HG03565 (cell line): ENCODE data around the gene ARHGAP12.
"Not testable (repeated sequence)": the region's sequence is repeated elsewhere in the genome, so short reads cannot be mapped to it uniquely, and the experiment has no call there.

Experiments used
- ATAC-seq: cut with Tn5 transposase; IDR thresholded peaks from one replicate; pipeline ENCODE4 v1.9.1; 2021; ENCODE audit warnings: mild to moderate bottlenecking, moderate library complexity; ENCODE audit not compliant: unreplicated experiment

ARHGAP12 gene

GRCh38 chr10:31773749-31774298 is 154.8 kb downstream of the ARHGAP12 start:
- no peak for ATAC-seq

- ATAC-seq = no peak
Observed at GRCh38 chr10:31771331-31771831, 157.2 kb downstream of the ARHGAP12 start.

- peak; percentile 68 for ATAC-seq
Observed at GRCh38 chr10:31770307-31770902, 158.2 kb downstream of the ARHGAP12 start.

GRCh38 chr10:31769564-31769963 is 159.1 kb downstream of the ARHGAP12 start:
- ATAC-seq = no peak

- not testable (repeated sequence) for ATAC-seq
Observed at GRCh38 chr10:31768935-31769334, 159.7 kb downstream of the ARHGAP12 start.

DNA sequence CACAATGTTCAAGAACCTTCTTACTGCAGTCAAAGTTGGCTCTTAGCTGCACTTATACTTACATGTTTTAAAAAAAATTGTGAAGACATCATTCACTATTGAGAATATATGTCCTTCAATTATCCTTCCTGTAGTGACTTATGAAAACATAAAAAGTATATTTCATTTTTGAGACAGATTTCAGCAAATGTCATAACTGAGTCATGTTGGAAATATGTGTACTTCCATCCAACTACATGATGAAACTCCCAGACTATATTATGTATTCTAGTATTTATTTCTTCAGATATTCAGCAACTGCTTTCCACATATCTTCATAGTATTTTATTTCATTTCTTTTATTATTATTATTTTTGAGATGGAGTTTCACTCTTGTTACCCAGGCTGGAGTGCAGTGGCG is 160.2 kb downstream of the ARHGAP12 start:
- ATAC-seq = no peak

DNA sequence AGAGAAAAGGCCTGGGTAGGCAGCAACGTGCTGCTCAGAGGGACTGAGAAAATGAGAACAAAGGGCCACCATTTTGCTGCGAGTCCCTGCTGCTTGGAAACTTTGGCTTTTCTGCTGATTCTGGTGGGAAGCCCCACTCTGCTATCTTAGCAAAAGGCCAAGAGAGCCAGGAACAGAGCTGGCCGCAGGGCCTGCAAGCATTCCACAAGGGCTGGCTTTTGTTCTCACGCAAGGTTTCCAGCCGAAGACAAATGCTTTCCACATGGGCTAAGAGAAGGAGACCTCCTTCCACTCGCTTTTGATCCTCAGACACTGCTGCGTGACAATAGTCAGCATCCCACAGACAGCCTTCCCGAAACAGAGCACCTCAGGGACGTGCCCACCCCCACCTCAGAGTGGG is 163.1 kb downstream of the ARHGAP12 start:
- no peak for ATAC-seq

- no peak for ATAC-seq
Observed at GRCh38 chr10:31762316-31762715, 166.3 kb downstream of the ARHGAP12 start.

- no peak for ATAC-seq
Observed at GRCh38 chr10:31761156-31761555, 167.5 kb downstream of the ARHGAP12 start.

DNA sequence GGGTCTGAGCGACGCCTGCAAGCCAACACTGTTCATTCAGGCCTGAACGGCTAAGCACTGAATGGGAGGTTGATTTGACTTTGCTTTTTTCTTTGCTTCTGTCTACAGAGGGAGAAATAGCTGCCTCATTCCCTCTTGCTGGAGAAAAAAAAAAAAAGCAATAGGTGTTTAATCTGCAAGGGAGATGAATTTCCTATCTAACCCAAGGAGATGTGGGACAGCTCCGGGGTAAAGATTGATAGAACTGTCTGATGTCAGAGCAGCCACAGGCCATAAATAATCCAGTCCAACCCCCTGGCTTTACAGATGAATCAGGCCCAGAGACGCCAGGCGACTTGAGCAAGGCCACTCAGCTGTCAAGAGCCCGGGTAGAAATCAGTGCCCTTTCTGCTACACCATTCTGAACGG is 168.0 kb downstream of the ARHGAP12 start:
- ATAC-seq = no peak

DNA sequence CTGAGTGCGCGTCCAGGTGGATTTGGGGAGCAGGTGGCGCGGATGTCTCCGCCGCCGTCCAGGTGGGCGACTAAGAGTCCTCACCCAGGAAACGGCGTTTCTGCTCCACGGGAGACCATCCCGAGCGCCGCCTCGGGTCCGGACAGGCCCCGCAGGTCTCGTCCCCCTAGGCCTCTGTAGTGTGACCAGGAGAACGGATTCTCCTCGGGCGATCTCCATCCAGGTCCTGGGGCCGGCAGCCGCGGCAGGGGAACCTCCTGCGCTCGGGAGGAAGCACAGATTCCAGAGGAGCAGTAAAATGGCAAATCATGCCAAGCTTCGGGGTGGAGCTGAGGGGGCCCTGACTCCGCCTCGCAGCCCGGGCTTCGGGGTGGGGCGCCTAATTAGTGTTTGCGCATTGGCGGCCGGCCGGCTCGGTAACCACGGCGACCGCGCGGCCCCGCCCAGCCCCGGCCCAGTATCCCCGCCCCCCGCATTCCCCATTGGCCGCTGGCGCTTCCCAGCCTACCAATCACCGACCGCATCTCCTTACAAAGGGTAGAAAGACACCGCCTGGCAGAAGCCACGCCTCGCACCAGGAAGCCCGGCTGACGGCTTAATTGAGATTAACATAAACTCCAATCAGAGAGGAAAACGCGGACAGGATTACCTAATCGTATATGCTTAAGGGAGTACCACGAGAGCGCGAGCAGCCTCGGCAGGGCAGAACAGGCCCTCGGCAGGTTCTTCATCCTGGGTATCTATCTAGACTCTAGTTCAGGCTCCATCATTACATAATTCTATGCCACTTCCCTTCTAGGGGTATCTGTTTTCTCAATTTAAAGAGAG is 168.6 kb downstream of the ARHGAP12 start:
- peak; percentile 90 for ATAC-seq

DNA sequence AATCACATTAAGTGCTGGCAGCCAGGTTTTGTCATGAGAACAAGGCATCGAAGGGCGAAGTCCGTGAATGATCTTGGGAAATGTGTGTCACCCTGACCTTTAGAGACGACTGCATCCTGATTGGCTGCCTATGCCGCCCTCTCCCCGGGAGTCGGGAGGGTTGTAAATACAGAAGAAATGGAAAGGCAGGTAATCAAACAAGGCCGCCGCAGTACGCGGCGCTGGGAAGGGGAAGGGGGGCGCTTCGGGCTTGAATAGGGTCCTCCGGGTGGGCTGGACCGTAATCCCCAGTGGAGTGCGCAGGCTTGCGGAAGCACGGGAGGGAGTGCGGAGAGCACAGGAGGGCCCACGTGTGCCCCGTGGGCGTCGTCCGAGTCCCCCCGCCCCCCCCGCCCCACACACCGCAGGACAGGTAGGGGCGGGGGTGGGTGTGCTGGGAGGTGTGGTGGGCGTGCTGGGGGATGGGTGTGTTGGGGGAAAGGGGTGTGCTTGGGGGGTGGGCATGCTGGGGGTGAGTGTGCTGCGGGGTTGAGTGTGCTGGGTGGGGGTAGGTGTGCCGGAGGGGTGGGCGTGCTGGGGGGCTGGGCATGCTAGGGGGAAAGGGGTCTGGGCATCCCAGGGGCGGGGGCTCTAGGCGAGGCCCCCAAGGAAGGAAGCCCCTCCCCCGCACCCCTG is 169.4 kb downstream of the ARHGAP12 start:
- no peak for ATAC-seq

DNA sequence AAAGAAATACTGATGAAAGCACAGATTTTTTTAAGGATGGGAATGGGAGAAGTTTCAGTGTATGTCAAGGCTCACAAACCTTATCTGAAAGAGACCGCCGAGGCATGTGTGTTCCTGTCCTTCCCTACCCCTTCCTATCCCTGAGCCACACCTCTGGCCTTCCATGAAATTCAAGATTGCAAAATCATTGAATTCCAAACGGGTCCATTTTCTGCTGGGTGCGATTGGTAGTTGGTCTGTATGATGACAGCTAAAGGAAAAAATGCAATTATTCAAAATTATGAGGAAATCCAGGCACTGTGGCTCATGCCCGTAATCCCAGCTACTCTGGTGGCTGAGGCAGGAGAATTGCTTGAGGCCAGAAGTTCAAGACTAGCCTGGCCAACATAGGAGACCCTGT is 170.1 kb downstream of the ARHGAP12 start:
- ATAC-seq = no peak

DNA sequence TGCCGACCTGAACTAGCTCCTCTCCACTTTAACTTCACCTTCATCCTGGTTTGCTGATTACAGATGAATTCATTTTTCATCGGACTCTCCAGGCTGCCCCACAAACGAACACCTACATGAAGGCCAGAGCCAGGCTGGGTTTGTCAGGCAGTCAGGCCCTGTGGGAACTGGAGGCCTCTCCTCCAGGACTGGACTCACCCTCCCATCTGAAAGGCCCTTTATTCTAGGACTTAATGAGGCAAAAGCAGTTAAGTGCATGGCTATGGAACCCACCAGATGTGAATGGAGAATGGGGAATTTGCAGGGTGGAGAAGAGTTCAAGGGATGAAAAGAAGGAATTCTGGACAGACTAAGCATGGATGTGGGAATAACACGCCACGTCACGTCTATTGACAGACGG is 170.8 kb downstream of the ARHGAP12 start:
- no peak for ATAC-seq

DNA sequence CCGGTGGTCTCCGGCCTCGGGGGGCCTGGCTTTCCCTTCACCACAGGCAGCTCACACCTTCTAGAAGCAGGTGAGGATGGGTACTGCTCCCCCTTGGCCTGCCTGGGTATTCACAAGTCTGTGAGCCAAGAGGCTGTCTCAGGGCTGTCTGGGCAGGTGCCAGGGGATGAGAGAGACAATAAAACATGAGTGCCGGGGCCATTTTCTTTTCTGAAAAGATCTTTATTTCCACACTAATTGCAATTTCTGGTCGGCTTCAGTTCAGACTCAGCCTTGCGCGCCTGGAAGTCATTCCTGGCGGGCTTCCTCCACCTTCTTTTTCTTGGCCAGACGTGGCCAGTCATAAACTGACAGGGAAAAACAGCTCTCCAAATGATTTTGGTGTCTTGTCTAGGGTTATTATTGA is 171.2 kb downstream of the ARHGAP12 start:
- no peak for ATAC-seq

- ATAC-seq = no peak
Observed at GRCh38 chr10:31756729-31757110, 171.9 kb downstream of the ARHGAP12 start.

DNA sequence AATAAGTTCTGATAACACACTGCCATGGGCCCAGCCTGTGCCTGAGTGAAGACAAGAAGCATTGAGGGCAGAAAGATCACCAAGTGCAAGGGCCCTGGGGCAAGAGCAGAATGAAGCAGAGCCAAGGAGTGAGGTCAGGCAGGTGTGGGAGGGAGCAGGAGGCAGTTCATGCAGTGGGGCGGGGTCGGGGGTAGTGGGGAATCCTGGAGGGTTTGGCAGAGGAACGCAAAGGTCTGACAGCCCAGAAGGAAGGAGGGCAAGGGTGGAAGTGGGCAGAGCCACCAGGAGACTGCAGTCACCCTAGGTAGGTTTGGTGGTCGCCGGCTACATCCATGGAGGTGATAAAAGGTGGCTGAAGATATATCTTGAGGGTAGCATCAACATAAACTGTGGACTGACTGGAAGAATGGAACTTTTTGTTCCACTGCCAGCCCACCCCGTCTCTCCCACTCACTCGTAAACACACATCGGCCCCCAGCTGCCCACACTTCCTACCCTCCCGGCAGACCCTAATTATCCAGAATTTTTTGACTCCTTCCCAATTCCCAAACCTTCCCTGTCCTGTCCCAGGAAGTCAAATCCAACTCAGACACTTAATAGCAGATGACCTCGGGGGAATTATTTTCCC is 172.4 kb downstream of the ARHGAP12 start:
- no peak for ATAC-seq
